ENCODE results near the gene KHSRP. TPM values are rescaled to one million over a fixed set of nuclear protein-coding genes. Genes with fewer than 3 reads are reported as not detected.

The KHSRP gene
- total and polyA plus RNA-seq, 2 experiments from 2014 or later: 133 to 202 TPM

GRCh38 chr19:6416658-6417405, 7.8 kb downstream of the KHSRP start:
- Histone ChIP-seq H3K4me1 (ENCODE audit: insufficient read depth) (peaks cover 9% of the 10 kb centered on the region), H3K9me2 (replicated peaks; ENCODE audit: insufficient read depth) (no peaks in the 10 kb centered on the region), H3K27me3 (no peaks in the 10 kb centered on the region), H3K79me2 (peaks cover 42% of the 10 kb centered on the region), H3K4me3 (no peak overlapping the region), H4K20me1 (ENCODE audit: insufficient read depth, poor library complexity, severe bottlenecking) (peaks cover 36% of the 10 kb centered on the region), H3K4me2 (no peak overlapping the region), H2AFZ (no peak overlapping the region), H3K9me3 (ENCODE audit: low read depth) (no peaks in the 10 kb centered on the region), H3K36me3 (replicated peaks; ENCODE audit: insufficient read depth, low read depth) (no peaks in the 10 kb centered on the region), H3K27ac (no peak overlapping the region)
- no peak for DNase-seq (ENCODE audit: low spot score)
- 93% methylated on average over 27 of the region's 29 CpGs for WGBS (ENCODE audit: low lambda C conversion rate, missing lambda C conversion rate)
- TF ChIP-seq EZH2 (IDR thresholded peaks at IDR 0.05; ENCODE audit: borderline replicate concordance): no peak
- no peak for TF ChIP-seq EZH2phosphoT487 (IDR thresholded peaks at IDR 0.05; ENCODE audit: low read depth, severe bottlenecking, unreplicated experiment)
- TF ChIP-seq, protein P1, sequence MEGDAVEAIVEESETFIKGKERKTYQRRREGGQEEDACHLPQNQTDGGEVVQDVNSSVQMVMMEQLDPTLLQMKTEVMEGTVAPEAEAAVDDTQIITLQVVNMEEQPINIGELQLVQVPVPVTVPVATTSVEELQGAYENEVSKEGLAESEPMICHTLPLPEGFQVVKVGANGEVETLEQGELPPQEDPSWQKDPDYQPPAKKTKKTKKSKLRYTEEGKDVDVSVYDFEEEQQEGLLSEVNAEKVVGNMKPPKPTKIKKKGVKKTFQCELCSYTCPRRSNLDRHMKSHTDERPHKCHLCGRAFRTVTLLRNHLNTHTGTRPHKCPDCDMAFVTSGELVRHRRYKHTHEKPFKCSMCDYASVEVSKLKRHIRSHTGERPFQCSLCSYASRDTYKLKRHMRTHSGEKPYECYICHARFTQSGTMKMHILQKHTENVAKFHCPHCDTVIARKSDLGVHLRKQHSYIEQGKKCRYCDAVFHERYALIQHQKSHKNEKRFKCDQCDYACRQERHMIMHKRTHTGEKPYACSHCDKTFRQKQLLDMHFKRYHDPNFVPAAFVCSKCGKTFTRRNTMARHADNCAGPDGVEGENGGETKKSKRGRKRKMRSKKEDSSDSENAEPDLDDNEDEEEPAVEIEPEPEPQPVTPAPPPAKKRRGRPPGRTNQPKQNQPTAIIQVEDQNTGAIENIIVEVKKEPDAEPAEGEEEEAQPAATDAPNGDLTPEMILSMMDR (IDR thresholded peaks at IDR 0.05; ENCODE audit: poor library complexity): no peak

- H3K36me3 ChIP-seq (replicated peaks; ENCODE audit: insufficient read depth, low read depth): no peaks in the 10 kb centered on the region
- H2AFZ ChIP-seq: no peak overlapping the region
- H3K79me2 ChIP-seq: peaks cover 30% of the 10 kb centered on the region
- no peak overlapping the region for H3K27ac ChIP-seq
- no peak for DNase-seq (ENCODE audit: low spot score)
- TF ChIP-seq EZH2 (IDR thresholded peaks at IDR 0.05; ENCODE audit: borderline replicate concordance) (no peak), EZH2phosphoT487 (IDR thresholded peaks at IDR 0.05; ENCODE audit: low read depth, severe bottlenecking, unreplicated experiment) (no peak)
- TF ChIP-seq, protein P1 (IDR thresholded peaks at IDR 0.05; ENCODE audit: poor library complexity): no peak
- H3K9me2 ChIP-seq (replicated peaks; ENCODE audit: insufficient read depth): no peaks in the 10 kb centered on the region
- H3K9me3 ChIP-seq (ENCODE audit: low read depth): no peaks in the 10 kb centered on the region
- no peaks in the 10 kb centered on the region for H3K27me3 ChIP-seq
- H3K4me2 ChIP-seq: no peak overlapping the region
- peaks cover 9% of the 10 kb centered on the region for H3K4me1 ChIP-seq (ENCODE audit: insufficient read depth)
- 95% methylated on average over 21 of the region's 32 CpGs for WGBS (ENCODE audit: low lambda C conversion rate, missing lambda C conversion rate)
- H4K20me1 ChIP-seq (ENCODE audit: insufficient read depth, poor library complexity, severe bottlenecking): peaks cover 25% of the 10 kb centered on the region
- no peak overlapping the region for H3K4me3 ChIP-seq
These were observed 8.9 kb downstream of the KHSRP start for GRCh38 chr19:6415591-6416190.

- 97% methylated on average over 46 of the region's 47 CpGs for WGBS (ENCODE audit: low lambda C conversion rate, missing lambda C conversion rate)
- Histone ChIP-seq H3K4me1 (ENCODE audit: insufficient read depth) (peaks cover 9% of the 10 kb centered on the region), H3K79me2 (peaks cover 23% of the 10 kb centered on the region), H4K20me1 (ENCODE audit: insufficient read depth, poor library complexity, severe bottlenecking) (peaks cover 18% of the 10 kb centered on the region), H3K9me2 (replicated peaks; ENCODE audit: insufficient read depth) (no peaks in the 10 kb centered on the region), H3K27me3 (no peaks in the 10 kb centered on the region), H3K4me2 (no peak overlapping the region), H3K4me3 (no peak overlapping the region), H3K36me3 (replicated peaks; ENCODE audit: insufficient read depth, low read depth) (no peaks in the 10 kb centered on the region), H3K27ac (no peak overlapping the region), H2AFZ (no peak overlapping the region), H3K9me3 (ENCODE audit: low read depth) (no peaks in the 10 kb centered on the region)
- TF ChIP-seq, protein P1 (IDR thresholded peaks at IDR 0.05; ENCODE audit: poor library complexity): no peak
- no peak for TF ChIP-seq EZH2phosphoT487 (IDR thresholded peaks at IDR 0.05; ENCODE audit: low read depth, severe bottlenecking, unreplicated experiment)
- no peak for TF ChIP-seq EZH2 (IDR thresholded peaks at IDR 0.05; ENCODE audit: borderline replicate concordance)
- DNase-seq (ENCODE audit: low spot score): no peak
These were observed 9.6 kb downstream of the KHSRP start for GRCh38 chr19:6414793-6415590.
